Gastrocnemius medialis (tissue), 4 donors: ENCODE measurements around the gene TENT5C. TPM values are rescaled to one million over a fixed set of nuclear protein-coding genes. Genes with fewer than 3 reads are reported as not detected.

Experiments used
- ATAC-seq, 2 donors: fragments of 150-250 bp; one replicate each; pipeline ENCODE4 v1.9.1; 2016
- DNase-seq, 2 donors: peaks; one replicate each; pipeline ENCODE4 v3.0.0-alpha.2; 2019
- H3K27ac ChIP-seq, 4 donors: fragments of 200-600 bp; sonication (generic); 1 replicate in 1 of 4; 2 replicates in 3 of 4; pipeline ENCODE4 v1.5.1; 2016 to 2018; ENCODE audit warnings: mild to moderate bottlenecking in 2 of 4, moderate library complexity in 1 of 4
- H3K27me3 ChIP-seq, 3 donors: fragments of 200-600 bp; sonication (generic) in 2 of 3; 1 replicate in 1 of 3; 2 replicates in 2 of 3; pipeline versions ENCODE4 v1.5.1 to v1.6.0; 2016 to 2019; ENCODE audit warnings: mild to moderate bottlenecking in 1 of 3, moderate library complexity in 1 of 3
- H3K36me3 ChIP-seq, 2 donors: fragments of 200-600 bp; sonication (generic) in 1 of 2; one replicate each; pipeline ENCODE4 v1.5.1; 2017 to 2018
- H3K4me1 ChIP-seq, 2 donors: fragments of 200-600 bp; sonication (generic) in 1 of 2; one replicate each; pipeline ENCODE4 v1.5.1; 2016 to 2017; ENCODE audit warnings: mild to moderate bottlenecking in 2 of 2
- H3K4me3 ChIP-seq, 4 donors: fragments of 200-600 bp; sonication (generic) in 3 of 4; 1 replicate in 1 of 4; 2 replicates in 3 of 4; pipeline ENCODE4 v1.5.1; 2016 to 2019; ENCODE audit warnings: mild to moderate bottlenecking in 2 of 4
- H3K9me3 ChIP-seq, 3 donors: fragments of 200-600 bp; sonication (generic) in 2 of 3; 1 replicate in 1 of 3; 2 replicates in 2 of 3; pipeline ENCODE4 v1.5.1; 2016 to 2019
- CTCF ChIP-seq, 5 experiments: fragments of 450-650 bp in 3 of 5; fragments of 200-600 bp in 2 of 5; sonication (generic) in 2 of 5; IDR thresholded peaks in 4 of 5; conservative IDR thresholded peaks in 1 of 5; 1 replicate in 4 of 5; 2 replicates in 1 of 5; pipeline ENCODE4 v1.5.1; 2016 to 2019; ENCODE audit warnings: antibody characterized with exemption in 5 of 5, mild to moderate bottlenecking in 3 of 5, moderate library complexity in 3 of 5
- POLR2A ChIP-seq, 2 donors: fragments of 450-650 bp; IDR thresholded peaks; one replicate each; pipeline ENCODE4 v1.6.1; 2017; ENCODE audit warnings: antibody characterized with exemption in 2 of 2, mild to moderate bottlenecking in 2 of 2, moderate library complexity in 2 of 2
- in situ Hi-C, 4 donors: fragments of 200-750 bp; cut with MboI; loops; one replicate each; pipeline versions ENCODE4 v1.15.0 to v1.8.0; 2017; ENCODE audit warnings: low sequenced_read_pairs in 4 of 4
- intact Hi-C: fragments of 100-400 bp; cut with DNase I; formaldehyde crosslinking; loops from one replicate; pipeline ENCODE4 v1.15.1; 2023; ENCODE audit warnings: low total_unique reads
- total RNA-seq, 4 donors: library from RNA; depleted of rRNA; stranded (reverse); fragments of >200 nt; gene quantifications; one replicate each; pipeline versions ENCODE4 v1.1.0 to v1.2.3, GENCODE V29; 2016

TENT5C gene
- total RNA-seq, 4 donors from 2014 or later: 2.3 to 21.8 (median 6.4) TPM

DNA sequence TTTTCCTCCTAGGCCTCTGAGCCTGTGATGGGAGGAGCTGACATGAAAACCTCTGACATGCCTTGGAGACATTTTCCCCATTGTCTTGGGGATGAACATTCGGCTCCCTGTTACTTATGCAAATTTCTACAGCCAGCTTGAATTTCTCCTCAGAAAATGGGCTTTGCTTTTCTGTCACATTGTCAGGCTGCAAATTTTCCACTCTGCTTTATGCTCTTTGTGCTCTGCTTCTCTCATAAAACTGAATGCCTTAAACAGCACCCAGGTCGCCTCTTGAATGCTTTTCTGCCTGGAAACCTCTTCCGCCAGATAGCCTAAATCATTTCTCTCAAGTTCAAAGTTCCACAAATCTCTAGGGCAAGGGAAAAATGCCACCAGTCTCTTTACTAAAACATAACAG, 46.7 kb upstream of the TENT5C start:
- Histone ChIP-seq H3K4me1 (no peaks in the 10 kb centered on the region), H3K27me3 (no peaks in the 10 kb centered on the region), H3K36me3 (no peaks in the 10 kb centered on the region), H3K9me3 (no peaks in the 10 kb centered on the region), H3K27ac (no peak overlapping the region), H3K4me3 (no peak overlapping the region)
- DNase-seq (no peak), ATAC-seq (no peak)
- in situ Hi-C loops: no loop called here
- TF ChIP-seq POLR2A (IDR thresholded peaks at IDR 0.05) (no peak), CTCF (IDR thresholded peaks at IDR 0.05 in 4 of 5, conservative IDR thresholded peaks at IDR 0.05 in 1 of 5) (no peak)
- intact Hi-C loops: no loop called here

GRCh38 chr1:117559985-117560384, 45.9 kb upstream of the TENT5C start:
- Histone ChIP-seq H3K36me3 (no peaks in the 10 kb centered on the region), H3K9me3 (no peaks in the 10 kb centered on the region), H3K27ac (no peak overlapping the region), H3K4me3 (no peak overlapping the region), H3K4me1 (no peaks in the 10 kb centered on the region), H3K27me3 (no peaks in the 10 kb centered on the region)
- no peak for DNase-seq
- no peak for ATAC-seq
- in situ Hi-C loops: no loop called here
- no peak for TF ChIP-seq POLR2A (IDR thresholded peaks at IDR 0.05)
- intact Hi-C loops: no loop called here

DNA sequence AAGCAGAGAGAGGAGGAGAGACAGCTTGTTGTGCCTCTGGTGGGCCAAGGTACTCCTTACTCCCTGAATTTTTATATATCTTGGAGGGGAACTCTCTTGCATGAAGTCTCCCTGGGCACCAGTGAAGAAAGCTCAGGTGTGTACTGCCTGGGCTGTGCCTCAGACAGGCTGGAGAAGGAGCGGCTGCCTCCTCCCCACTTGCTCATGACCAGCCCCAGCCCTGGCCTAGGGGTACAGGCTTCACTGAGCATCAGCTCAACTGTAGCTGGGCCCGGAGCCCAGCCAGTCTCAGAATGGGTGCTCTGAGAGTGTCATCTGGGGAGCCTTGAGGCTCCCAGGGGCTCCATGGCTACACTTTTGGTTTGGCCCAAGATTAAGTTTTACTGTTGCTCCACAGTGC, 44.8 kb upstream of the TENT5C start:
- ATAC-seq: no peak
- Histone ChIP-seq H3K4me1 (no peaks in the 10 kb centered on the region), H3K27ac (no peak overlapping the region), H3K36me3 (no peaks in the 10 kb centered on the region), H3K9me3 (no peaks in the 10 kb centered on the region), H3K4me3 (no peak overlapping the region), H3K27me3 (no peaks in the 10 kb centered on the region)
- in situ Hi-C loops (no loop called here), intact Hi-C loops (no loop called here)
- no peak for DNase-seq
- TF ChIP-seq POLR2A (IDR thresholded peaks at IDR 0.05) (no peak), CTCF (IDR thresholded peaks at IDR 0.05 in 4 of 5, conservative IDR thresholded peaks at IDR 0.05 in 1 of 5) (no peak)

- no peaks in the 10 kb centered on the region for H3K36me3 ChIP-seq
- no peak for ATAC-seq
- H3K27me3 ChIP-seq: no peaks in the 10 kb centered on the region
- in situ Hi-C loops: no loop called here
- no peak overlapping the region for H3K4me3 ChIP-seq
- no peak overlapping the region for H3K27ac ChIP-seq
- no peaks in the 10 kb centered on the region for H3K4me1 ChIP-seq
- no peak for TF ChIP-seq CTCF (IDR thresholded peaks at IDR 0.05 in 4 of 5, conservative IDR thresholded peaks at IDR 0.05 in 1 of 5)
- TF ChIP-seq POLR2A (IDR thresholded peaks at IDR 0.05): no peak
- no peaks in the 10 kb centered on the region for H3K9me3 ChIP-seq
- intact Hi-C loops: no loop called here
- no peak for DNase-seq
Observed at GRCh38 chr1:117561551-117561950, 44.3 kb upstream of the TENT5C start.

GRCh38 chr1:117562581-117563491, 43.0 kb upstream of the TENT5C start:
- no peak overlapping the region for H3K4me3 ChIP-seq
- ATAC-seq: no peak
- TF ChIP-seq POLR2A (IDR thresholded peaks at IDR 0.05) (no peak), CTCF (IDR thresholded peaks at IDR 0.05 in 4 of 5, conservative IDR thresholded peaks at IDR 0.05 in 1 of 5) (no peak)
- H3K27me3 ChIP-seq: no peaks in the 10 kb centered on the region
- no peaks in the 10 kb centered on the region for H3K4me1 ChIP-seq
- no peaks in the 10 kb centered on the region for H3K9me3 ChIP-seq
- intact Hi-C loops: no loop called here
- in situ Hi-C loops: no loop called here
- no peak for DNase-seq
- H3K27ac ChIP-seq: no peak overlapping the region
- H3K36me3 ChIP-seq: no peaks in the 10 kb centered on the region
